SK-N-SH treated with all-trans-retinoic acid at 6 μM for 48 hours (cell line): Measurements from ENCODE around the gene CRELD1.

Source experiments
- ATAC-seq: fragments of 200-7000 bp; cut with Tn5 transposase; 3 replicates; pipeline ENCODE4 v1.9.1; 2020; ENCODE audit warnings: mild to moderate bottlenecking, moderate library complexity
- ARNTL ChIP-seq: fragments of 450-650 bp; formaldehyde crosslinking; IDR thresholded peaks from 2 replicates; pipeline ENCODE4 v1.5.0; 2020; ENCODE audit warnings: low read depth, mild to moderate bottlenecking, moderate library complexity, borderline replicate concordance
- BACH2 ChIP-seq: fragments of 250-450 bp; sonication (Bioruptor Pico); IDR thresholded peaks from 2 replicates; pipeline ENCODE4 v1.9.0; 2021; ENCODE audit warnings: mild to moderate bottlenecking, borderline replicate concordance
- CREB5 ChIP-seq: fragments of 250-450 bp; sonication (Bioruptor Pico); IDR thresholded peaks from 2 replicates; pipeline ENCODE4 v1.5.1; 2020; ENCODE audit warnings: low read depth, mild to moderate bottlenecking, moderate library complexity
- CSDC2 ChIP-seq: fragments of 250-450 bp; sonication (Bioruptor Pico); IDR thresholded peaks from 2 replicates; pipeline ENCODE4 v1.5.0; 2020; ENCODE audit warnings: mild to moderate bottlenecking, moderate library complexity
- CSRNP3 ChIP-seq: fragments of 250-450 bp; sonication (Bioruptor Pico); IDR thresholded peaks from 2 replicates; pipeline ENCODE4 v1.5.1; 2021; ENCODE audit warnings: mild to moderate bottlenecking, moderate library complexity
- ESRRG ChIP-seq: fragments of 250-450 bp; sonication (Bioruptor Pico); IDR thresholded peaks from 2 replicates; pipeline ENCODE4 v1.6.1; 2021; ENCODE audit warnings: mild to moderate bottlenecking
- GLIS3 ChIP-seq: fragments of 250-450 bp; sonication (Bioruptor Pico); IDR thresholded peaks from 2 replicates; pipeline ENCODE4 v1.5.0; 2020; ENCODE audit warnings: mild to moderate bottlenecking, moderate library complexity
- ISL1 ChIP-seq: fragments of 250-450 bp; sonication (Bioruptor Pico); IDR thresholded peaks from 2 replicates; pipeline ENCODE4 v2.1.2; 2022; ENCODE audit warnings: mild to moderate bottlenecking, moderate library complexity
- OSR1 ChIP-seq: fragments of 250-450 bp; sonication (Bioruptor Pico); IDR thresholded peaks from 2 replicates; pipeline ENCODE4 v1.8.0; 2022; ENCODE audit warnings: moderate library complexity, mild to moderate bottlenecking, inconsistent platforms
- PATZ1 ChIP-seq: fragments of 250-450 bp; sonication (Bioruptor Pico); IDR thresholded peaks from 2 replicates; pipeline ENCODE4 v1.8.0; 2020; ENCODE audit warnings: mild to moderate bottlenecking, moderate library complexity, borderline replicate concordance
- PPARA ChIP-seq: fragments of 250-450 bp; sonication (Bioruptor Pico); IDR thresholded peaks from 2 replicates; pipeline ENCODE4 v1.5.0; 2020; ENCODE audit warnings: mild to moderate bottlenecking, borderline replicate concordance
- RARB ChIP-seq: fragments of 250-450 bp; sonication (Bioruptor Pico); IDR thresholded peaks from 2 replicates; pipeline ENCODE4 v1.8.0; 2021; ENCODE audit warnings: mild to moderate bottlenecking, moderate library complexity
- SNAI2 ChIP-seq: fragments of 250-450 bp; sonication (Bioruptor Pico); IDR thresholded peaks from 2 replicates; pipeline ENCODE4 v1.5.0; 2020; ENCODE audit warnings: mild to moderate bottlenecking, moderate library complexity
- TCF4 ChIP-seq: fragments of 250-450 bp; sonication (Bioruptor Pico); IDR thresholded peaks from 2 replicates; pipeline ENCODE4 v1.8.0; 2021; ENCODE audit warnings: mild to moderate bottlenecking, moderate library complexity, borderline replicate concordance
- TOX ChIP-seq: fragments of 250-450 bp; sonication (Bioruptor Pico); IDR thresholded peaks from 2 replicates; pipeline ENCODE4 v1.8.0; 2021; ENCODE audit warnings: mild to moderate bottlenecking, moderate library complexity, borderline replicate concordance
- TSHZ2 ChIP-seq: fragments of 250-450 bp; sonication (Bioruptor Pico); IDR thresholded peaks from 2 replicates; pipeline ENCODE4 v1.5.0; 2020; ENCODE audit warnings: mild to moderate bottlenecking, moderate library complexity
- ZC3H10 ChIP-seq: fragments of 250-450 bp; sonication (Bioruptor Pico); IDR thresholded peaks from 2 replicates; pipeline ENCODE4 v1.5.1; 2021; ENCODE audit warnings: mild to moderate bottlenecking, moderate library complexity
- ZFP30 ChIP-seq: fragments of 450-650 bp; formaldehyde crosslinking; IDR thresholded peaks from 2 replicates; pipeline ENCODE4 v1.5.0; 2022; ENCODE audit warnings: mild to moderate bottlenecking, moderate library complexity
- ZNF565 ChIP-seq: fragments of 450-650 bp; formaldehyde crosslinking; conservative IDR thresholded peaks from 2 replicates; pipeline ENCODE4 v1.5.0; 2020; ENCODE audit warnings: low read depth, mild to moderate bottlenecking, moderate library complexity
- ZNF70 ChIP-seq: fragments of 450-650 bp; formaldehyde crosslinking; IDR thresholded peaks from 2 replicates; pipeline ENCODE4 v1.5.0; 2020; ENCODE audit warnings: mild to moderate bottlenecking, moderate library complexity
- ZNF8 ChIP-seq: fragments of 450-650 bp; formaldehyde crosslinking; IDR thresholded peaks from 2 replicates; pipeline ENCODE4 v1.5.0; 2020; ENCODE audit warnings: mild to moderate bottlenecking, moderate library complexity

The CRELD1 gene

GRCh38 chr3:9902372-9903237 lies 31.0 kb upstream of the CRELD1 start, which contains the start of gene IL17RE:
IL17RE (plus strand) TSS chr3:9902848; CDS start chr3:9902933, 85 bp downstream.
- peak; percentile 46 for ATAC-seq
- TF ChIP-seq ARNTL (no peak), ZFP30 (CRISPR knock-in tag) (no peak), PATZ1 (CRISPR knock-in tag) (no peak), CSDC2 (CRISPR knock-in tag) (no peak), SNAI2 (CRISPR knock-in tag) (no peak)
- TF ChIP-seq, all 23 proteins: peak for 0

- peak; percentile 72 for ATAC-seq
Observed at GRCh38 chr3:9903238-9903624, 30.4 kb upstream of the CRELD1 start.

GRCh38 chr3:9903904-9904303 lies 29.7 kb upstream of the CRELD1 start:
- TF ChIP-seq BACH2 (CRISPR knock-in tag) (no peak), RARB (no peak), CREB5 (CRISPR knock-in tag) (no peak), CSDC2 (CRISPR knock-in tag) (no peak), ZNF70 (CRISPR knock-in tag) (no peak), ZFP30 (CRISPR knock-in tag) (no peak), CSRNP3 (CRISPR knock-in tag) (no peak), TCF4 (CRISPR knock-in tag) (no peak), ZNF565 (no peak), ISL1 (CRISPR knock-in tag) (no peak), TSHZ2 (CRISPR knock-in tag) (no peak), ZNF8 (CRISPR knock-in tag) (no peak), ARNTL (no peak), GLIS3 (CRISPR knock-in tag) (no peak), ESRRG (CRISPR knock-in tag) (no peak), SNAI2 (CRISPR knock-in tag) (no peak), ZC3H10 (no peak), TOX (CRISPR knock-in tag) (no peak), PPARA (CRISPR knock-in tag) (no peak)

More at GRCh38 chr3:9903238-9903624, 30.4 kb upstream of the CRELD1 start:
- TF ChIP-seq ISL1 (CRISPR knock-in tag) (no peak), BACH2 (CRISPR knock-in tag) (no peak), RARB (no peak), GLIS3 (CRISPR knock-in tag) (no peak), CSRNP3 (CRISPR knock-in tag) (no peak), ZC3H10 (no peak), TCF4 (CRISPR knock-in tag) (no peak), OSR1 (CRISPR knock-in tag) (no peak), TOX (CRISPR knock-in tag) (no peak)

More at GRCh38 chr3:9903904-9904303, 29.7 kb upstream of the CRELD1 start:
- no peak for ATAC-seq
